SK-N-SH (cell line): ENCODE data around the gene PLA2G4E. TPM values are rescaled to one million over a fixed set of nuclear protein-coding genes. Genes with fewer than 3 reads are reported as not detected.
A peak's percentile ranks its signal among the peaks of the same experiment; 100 is the strongest.

Source experiments
- ELF1 ChIP-seq: IDR thresholded peaks from 2 replicates; pipeline ENCODE4 v1.4.0; 2012
- EZH2phosphoT487 ChIP-seq: fragments of 200-600 bp; sonication (generic); IDR thresholded peaks from 2 replicates; pipeline ENCODE4 v1.6.1; 2017; ENCODE audit warnings: low read depth, mixed run types, mild to moderate bottlenecking, antibody characterized with exemption, moderate library complexity, borderline replicate concordance
- FOSL2 ChIP-seq: IDR thresholded peaks from 2 replicates; pipeline ENCODE4 v1.4.0; 2012; ENCODE audit warnings: low read depth, mild to moderate bottlenecking, moderate library complexity, borderline replicate concordance
- FOXJ3 ChIP-seq: sonication (generic); formaldehyde crosslinking; IDR thresholded peaks from 2 replicates; pipeline ENCODE4 v1.5.1; 2020; ENCODE audit warnings: mild to moderate bottlenecking, missing genetic modification reagents
- GABPA ChIP-seq: IDR thresholded peaks from 2 replicates; pipeline ENCODE4 v1.4.0; 2012; ENCODE audit warnings: low read depth, mild to moderate bottlenecking
- MEF2A ChIP-seq: IDR thresholded peaks from 2 replicates; pipeline ENCODE4 v1.4.0; 2012; ENCODE audit warnings: low read depth, borderline replicate concordance
- MXI1 ChIP-seq: IDR thresholded peaks from 2 replicates; pipeline ENCODE4 v1.6.1; 2012; ENCODE audit warnings: mild to moderate bottlenecking, low read depth, low read length, improper control_type of control experiment
- NFIC ChIP-seq: IDR thresholded peaks from 2 replicates; pipeline ENCODE4 v1.4.0; 2012; ENCODE audit warnings: borderline replicate concordance
- NRF1 ChIP-seq: IDR thresholded peaks from 2 replicates; pipeline ENCODE4 v1.6.1; 2012; ENCODE audit warnings: low read depth, mild to moderate bottlenecking, low read length
- POLR2AphosphoS5 ChIP-seq: IDR thresholded peaks from 2 replicates; pipeline ENCODE4 v1.6.1; 2012; ENCODE audit warnings: low read depth, low read length
- RAD21 ChIP-seq: IDR thresholded peaks from 2 replicates; pipeline ENCODE4 v1.6.1; 2012; ENCODE audit warnings: mild to moderate bottlenecking, low read length
- RFX5 ChIP-seq: IDR thresholded peaks from 2 replicates; pipeline ENCODE4 v1.6.1; 2012; ENCODE audit warnings: mild to moderate bottlenecking, improper control_type of control experiment, low read length
- SIN3A ChIP-seq: IDR thresholded peaks from 2 replicates; pipeline ENCODE4 v1.6.1; 2012; ENCODE audit warnings: low read depth, mild to moderate bottlenecking, low read length, moderate library complexity, borderline replicate concordance
- SMC3 ChIP-seq: IDR thresholded peaks from 2 replicates; pipeline ENCODE4 v1.6.1; 2012; ENCODE audit warnings: low read depth, low read length, improper control_type of control experiment
- TCF12 ChIP-seq: IDR thresholded peaks from 2 replicates; pipeline ENCODE4 v1.4.0; 2012
- polyA plus RNA-seq, 3 experiments: library from polyadenylated mRNA; depleted of rRNA; stranded (reverse); fragments of >200 nt; gene quantifications; 2 replicates each; pipeline ENCODE4 v1.2.3, GENCODE V29; 2012
- TF ChIP-seq, protein P1 (sequence below): IDR thresholded peaks from 2 replicates; pipeline ENCODE4 v1.6.1; 2012; ENCODE audit warnings: mild to moderate bottlenecking, low read depth, low read length, moderate library complexity
- TF ChIP-seq, protein P2 (sequence below): IDR thresholded peaks from 2 replicates; pipeline ENCODE4 v1.4.0; 2012; ENCODE audit warnings: low read depth, borderline replicate concordance
- TF ChIP-seq, protein P3 (sequence below): IDR thresholded peaks from 2 replicates; pipeline ENCODE4 v1.4.0; 2012; ENCODE audit warnings: low read depth, borderline replicate concordance
- TF ChIP-seq, protein P4 (sequence below): fragments of 150-350 bp; IDR thresholded peaks from 2 replicates; pipeline ENCODE4 v1.6.1; 2016; ENCODE audit warnings: mild to moderate bottlenecking, low read depth, low read length
- TF ChIP-seq, protein P5 (sequence below): fragments of 150-350 bp; IDR thresholded peaks from 2 replicates; pipeline ENCODE4 v1.6.1; 2017; ENCODE audit warnings: antibody characterized with exemption, low read length, low read depth, borderline replicate concordance

Gene PLA2G4E
- polyA plus RNA-seq, 1 of the 3 experiments (the other 2 are of a cell fraction): not detected

DNA sequence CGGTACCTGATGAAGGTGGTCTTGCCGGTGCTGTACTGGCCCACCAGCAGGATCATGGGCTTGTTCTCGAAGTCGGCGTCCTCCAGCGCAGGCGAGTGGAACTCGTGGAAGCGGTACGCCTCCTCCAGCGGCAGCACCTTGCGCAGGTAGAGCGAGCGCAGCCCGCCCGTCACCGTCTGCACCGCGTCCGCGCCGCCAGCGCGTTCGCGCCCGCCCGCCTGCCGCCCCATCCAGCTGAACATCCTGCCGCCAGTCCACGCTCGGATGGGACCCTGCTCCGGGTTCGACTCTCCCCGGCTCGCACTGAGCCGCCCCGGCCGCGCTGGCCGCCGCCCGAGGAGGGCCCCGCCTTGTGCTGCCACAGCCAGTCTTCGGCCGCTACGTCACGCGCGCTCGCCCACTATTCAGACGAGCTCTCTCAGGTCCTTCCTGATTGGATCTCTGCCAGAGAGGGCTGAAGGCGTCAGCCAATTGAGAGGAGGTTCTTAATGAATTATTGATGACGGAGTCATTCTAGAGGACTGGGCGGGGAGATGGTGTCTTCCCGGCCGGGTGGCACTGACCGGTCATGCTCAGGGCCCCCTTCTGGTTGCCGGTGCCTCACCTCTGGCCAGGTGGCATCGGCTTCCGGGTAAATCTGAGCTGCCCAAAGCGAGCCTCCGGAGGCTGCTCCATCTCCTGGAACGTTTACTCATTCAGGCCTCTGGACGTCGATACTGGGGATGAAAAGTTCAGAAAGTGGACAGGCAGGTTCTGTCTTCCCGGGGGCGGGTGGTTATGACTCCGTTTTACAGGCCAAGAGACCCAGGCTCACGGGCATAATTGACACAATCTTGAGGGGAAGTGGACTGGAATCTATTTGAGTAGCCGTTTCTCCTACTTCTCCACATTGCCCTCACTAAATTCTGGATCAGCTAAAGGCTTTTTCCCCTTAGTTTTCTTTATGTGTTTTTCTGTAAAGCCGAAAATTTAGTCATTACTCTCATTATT lies 48.3 kb downstream of the PLA2G4E start, which contains the start of gene EHD4 (continued):
- TF ChIP-seq, protein P1, sequence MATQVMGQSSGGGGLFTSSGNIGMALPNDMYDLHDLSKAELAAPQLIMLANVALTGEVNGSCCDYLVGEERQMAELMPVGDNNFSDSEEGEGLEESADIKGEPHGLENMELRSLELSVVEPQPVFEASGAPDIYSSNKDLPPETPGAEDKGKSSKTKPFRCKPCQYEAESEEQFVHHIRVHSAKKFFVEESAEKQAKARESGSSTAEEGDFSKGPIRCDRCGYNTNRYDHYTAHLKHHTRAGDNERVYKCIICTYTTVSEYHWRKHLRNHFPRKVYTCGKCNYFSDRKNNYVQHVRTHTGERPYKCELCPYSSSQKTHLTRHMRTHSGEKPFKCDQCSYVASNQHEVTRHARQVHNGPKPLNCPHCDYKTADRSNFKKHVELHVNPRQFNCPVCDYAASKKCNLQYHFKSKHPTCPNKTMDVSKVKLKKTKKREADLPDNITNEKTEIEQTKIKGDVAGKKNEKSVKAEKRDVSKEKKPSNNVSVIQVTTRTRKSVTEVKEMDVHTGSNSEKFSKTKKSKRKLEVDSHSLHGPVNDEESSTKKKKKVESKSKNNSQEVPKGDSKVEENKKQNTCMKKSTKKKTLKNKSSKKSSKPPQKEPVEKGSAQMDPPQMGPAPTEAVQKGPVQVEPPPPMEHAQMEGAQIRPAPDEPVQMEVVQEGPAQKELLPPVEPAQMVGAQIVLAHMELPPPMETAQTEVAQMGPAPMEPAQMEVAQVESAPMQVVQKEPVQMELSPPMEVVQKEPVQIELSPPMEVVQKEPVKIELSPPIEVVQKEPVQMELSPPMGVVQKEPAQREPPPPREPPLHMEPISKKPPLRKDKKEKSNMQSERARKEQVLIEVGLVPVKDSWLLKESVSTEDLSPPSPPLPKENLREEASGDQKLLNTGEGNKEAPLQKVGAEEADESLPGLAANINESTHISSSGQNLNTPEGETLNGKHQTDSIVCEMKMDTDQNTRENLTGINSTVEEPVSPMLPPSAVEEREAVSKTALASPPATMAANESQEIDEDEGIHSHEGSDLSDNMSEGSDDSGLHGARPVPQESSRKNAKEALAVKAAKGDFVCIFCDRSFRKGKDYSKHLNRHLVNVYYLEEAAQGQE: 0 out of 2 replicates have a peak, but pooled peaks have one; percentile 23
- TF ChIP-seq MEF2A: no peak
- TF ChIP-seq RAD21: 0 out of 2 replicates have a peak, but pooled peaks have one; percentile 13
- TF ChIP-seq FOXJ3 (CRISPR knock-in tag): no peak
- TF ChIP-seq, protein P2, sequence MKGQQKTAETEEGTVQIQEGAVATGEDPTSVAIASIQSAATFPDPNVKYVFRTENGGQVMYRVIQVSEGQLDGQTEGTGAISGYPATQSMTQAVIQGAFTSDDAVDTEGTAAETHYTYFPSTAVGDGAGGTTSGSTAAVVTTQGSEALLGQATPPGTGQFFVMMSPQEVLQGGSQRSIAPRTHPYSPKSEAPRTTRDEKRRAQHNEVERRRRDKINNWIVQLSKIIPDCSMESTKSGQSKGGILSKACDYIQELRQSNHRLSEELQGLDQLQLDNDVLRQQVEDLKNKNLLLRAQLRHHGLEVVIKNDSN: no peak
- TF ChIP-seq SIN3A: no peak; the same call in 1 of the 2 replicates
- TF ChIP-seq TCF12: no peak
- TF ChIP-seq, protein P3, sequence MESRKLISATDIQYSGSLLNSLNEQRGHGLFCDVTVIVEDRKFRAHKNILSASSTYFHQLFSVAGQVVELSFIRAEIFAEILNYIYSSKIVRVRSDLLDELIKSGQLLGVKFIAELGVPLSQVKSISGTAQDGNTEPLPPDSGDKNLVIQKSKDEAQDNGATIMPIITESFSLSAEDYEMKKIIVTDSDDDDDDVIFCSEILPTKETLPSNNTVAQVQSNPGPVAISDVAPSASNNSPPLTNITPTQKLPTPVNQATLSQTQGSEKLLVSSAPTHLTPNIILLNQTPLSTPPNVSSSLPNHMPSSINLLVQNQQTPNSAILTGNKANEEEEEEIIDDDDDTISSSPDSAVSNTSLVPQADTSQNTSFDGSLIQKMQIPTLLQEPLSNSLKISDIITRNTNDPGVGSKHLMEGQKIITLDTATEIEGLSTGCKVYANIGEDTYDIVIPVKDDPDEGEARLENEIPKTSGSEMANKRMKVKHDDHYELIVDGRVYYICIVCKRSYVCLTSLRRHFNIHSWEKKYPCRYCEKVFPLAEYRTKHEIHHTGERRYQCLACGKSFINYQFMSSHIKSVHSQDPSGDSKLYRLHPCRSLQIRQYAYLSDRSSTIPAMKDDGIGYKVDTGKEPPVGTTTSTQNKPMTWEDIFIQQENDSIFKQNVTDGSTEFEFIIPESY: no peak
- TF ChIP-seq SMC3: no peak
- TF ChIP-seq, protein P4, sequence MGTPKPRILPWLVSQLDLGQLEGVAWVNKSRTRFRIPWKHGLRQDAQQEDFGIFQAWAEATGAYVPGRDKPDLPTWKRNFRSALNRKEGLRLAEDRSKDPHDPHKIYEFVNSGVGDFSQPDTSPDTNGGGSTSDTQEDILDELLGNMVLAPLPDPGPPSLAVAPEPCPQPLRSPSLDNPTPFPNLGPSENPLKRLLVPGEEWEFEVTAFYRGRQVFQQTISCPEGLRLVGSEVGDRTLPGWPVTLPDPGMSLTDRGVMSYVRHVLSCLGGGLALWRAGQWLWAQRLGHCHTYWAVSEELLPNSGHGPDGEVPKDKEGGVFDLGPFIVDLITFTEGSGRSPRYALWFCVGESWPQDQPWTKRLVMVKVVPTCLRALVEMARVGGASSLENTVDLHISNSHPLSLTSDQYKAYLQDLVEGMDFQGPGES: peak; percentile 52; the same call in 1 of the 2 replicates
- TF ChIP-seq ELF1: peak; percentile 24; the same call in 1 of the 2 replicates
- TF ChIP-seq, protein P5, sequence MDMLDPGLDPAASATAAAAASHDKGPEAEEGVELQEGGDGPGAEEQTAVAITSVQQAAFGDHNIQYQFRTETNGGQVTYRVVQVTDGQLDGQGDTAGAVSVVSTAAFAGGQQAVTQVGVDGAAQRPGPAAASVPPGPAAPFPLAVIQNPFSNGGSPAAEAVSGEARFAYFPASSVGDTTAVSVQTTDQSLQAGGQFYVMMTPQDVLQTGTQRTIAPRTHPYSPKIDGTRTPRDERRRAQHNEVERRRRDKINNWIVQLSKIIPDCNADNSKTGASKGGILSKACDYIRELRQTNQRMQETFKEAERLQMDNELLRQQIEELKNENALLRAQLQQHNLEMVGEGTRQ: no peak
- no peak for TF ChIP-seq GABPA
- TF ChIP-seq EZH2phosphoT487: no peak
- no peak for TF ChIP-seq NFIC
- no peak for TF ChIP-seq FOSL2
- peak; percentile 93 for TF ChIP-seq RFX5
- TF ChIP-seq MXI1: peak; percentile 69
- TF ChIP-seq POLR2AphosphoS5: peak; percentile 56
- no peak; the same call in 1 of the 2 replicates for TF ChIP-seq NRF1
